HEK293 (cell line): ENCODE data around the gene PDE10A.

Experiments used
- CTCF ChIA-PET: fragments of 350-600 bp; formaldehyde crosslinking; extraction: SDS; loops from one replicate; lab custom pipeline; 2021; ENCODE audit warnings: antibody characterized with exemption; lab: Yijun Ruan, JAX
- POLR2A ChIA-PET: fragments of 300-600 bp; formaldehyde crosslinking; extraction: SDS; loops from one replicate; lab custom pipeline; 2020; ENCODE audit warnings: antibody characterized with exemption, inconsistent platforms; lab: Yijun Ruan, JAX
- H3K27ac ChIP-seq: fragments of 200-500 bp; sonication (Bioruptor generic); 2 replicates; pipeline ENCODE4 v1.5.1; 2014; ENCODE audit warnings: low read depth, low read length, control low read depth, inconsistent platforms; ENCODE audit errors: extremely low read depth
- H3K36me3 ChIP-seq, 2 experiments: fragments of 200-500 bp in 1 of 2; sonication (Bioruptor generic) in 1 of 2; 1 replicate in 1 of 2; 2 replicates in 1 of 2; pipeline ENCODE4 v1.5.1; 2014 to 2017; ENCODE audit warnings: inconsistent platforms in 2 of 2, low read length in 2 of 2; ENCODE audit not compliant: control insufficient read depth in 2 of 2, insufficient read depth in 1 of 2
- H3K4me1 ChIP-seq: fragments of 200-500 bp; sonication (Bioruptor generic); 2 replicates; pipeline ENCODE4 v1.5.1; 2014; ENCODE audit warnings: mild to moderate bottlenecking, low read length, inconsistent platforms; ENCODE audit not compliant: control insufficient read depth, insufficient read depth
- H3K4me3 ChIP-seq: 2 replicates; pipeline ENCODE4 v1.5.1; 2011; ENCODE audit warnings: low read depth, mild to moderate bottlenecking, control low read depth, low read length, moderate library complexity
- H3K9me3 ChIP-seq: fragments of 200-500 bp; sonication (Bioruptor generic); 2 replicates; pipeline ENCODE4 v1.5.1; 2014; ENCODE audit warnings: low read depth, low read length, inconsistent platforms; ENCODE audit not compliant: control insufficient read depth, insufficient read depth
- EGR2 ChIP-seq: fragments of 450-650 bp; formaldehyde crosslinking; IDR thresholded peaks from 2 replicates; pipeline ENCODE4 v1.5.1; 2016; ENCODE audit warnings: low read depth, missing biosample characterization, missing genetic modification characterization
- PRDM10 ChIP-seq: fragments of 450-650 bp; formaldehyde crosslinking; IDR thresholded peaks from 2 replicates; pipeline ENCODE4 v1.5.1; 2016; ENCODE audit warnings: missing biosample characterization, missing genetic modification characterization
- ZBTB48 ChIP-seq: fragments of 450-650 bp; formaldehyde crosslinking; IDR thresholded peaks from 2 replicates; pipeline ENCODE4 v1.5.1; 2016; ENCODE audit warnings: missing biosample characterization, missing genetic modification characterization
- ZFP3 ChIP-seq: fragments of 450-650 bp; formaldehyde crosslinking; IDR thresholded peaks from 2 replicates; pipeline ENCODE4 v1.5.1; 2016; ENCODE audit warnings: low read depth, missing biosample characterization, missing genetic modification characterization
- ZFP41 ChIP-seq: fragments of 450-650 bp; formaldehyde crosslinking; IDR thresholded peaks from 2 replicates; pipeline ENCODE4 v1.5.1; 2016; ENCODE audit warnings: missing biosample characterization, missing genetic modification characterization, borderline replicate concordance
- ZNF140 ChIP-seq: fragments of 450-650 bp; formaldehyde crosslinking; IDR thresholded peaks from 2 replicates; pipeline ENCODE4 v1.5.1; 2016; ENCODE audit warnings: missing biosample characterization, missing genetic modification characterization
- ZNF169 ChIP-seq: fragments of 450-650 bp; formaldehyde crosslinking; IDR thresholded peaks from 2 replicates; pipeline ENCODE4 v1.5.1; 2016; ENCODE audit warnings: missing biosample characterization, missing genetic modification characterization
- ZNF211 ChIP-seq: fragments of 450-650 bp; formaldehyde crosslinking; IDR thresholded peaks from 2 replicates; pipeline ENCODE4 v1.5.1; 2016; ENCODE audit warnings: low read depth, missing biosample characterization, missing genetic modification characterization
- ZNF221 ChIP-seq: fragments of 450-650 bp; formaldehyde crosslinking; IDR thresholded peaks from 2 replicates; pipeline ENCODE4 v1.5.1; 2017; ENCODE audit warnings: missing biosample characterization, missing genetic modification characterization, borderline replicate concordance
- ZNF248 ChIP-seq: fragments of 450-650 bp; formaldehyde crosslinking; IDR thresholded peaks from 2 replicates; pipeline ENCODE4 v1.5.1; 2017; ENCODE audit warnings: missing biosample characterization, missing genetic modification characterization
- ZNF391 ChIP-seq: fragments of 450-650 bp; formaldehyde crosslinking; IDR thresholded peaks from 2 replicates; pipeline ENCODE4 v1.5.1; 2016; ENCODE audit warnings: low read depth, missing biosample characterization, missing genetic modification characterization, borderline replicate concordance
- ZNF416 ChIP-seq: fragments of 450-650 bp; formaldehyde crosslinking; IDR thresholded peaks from 2 replicates; pipeline ENCODE4 v1.5.1; 2016; ENCODE audit warnings: missing biosample characterization, missing genetic modification characterization
- ZNF501 ChIP-seq: fragments of 450-650 bp; formaldehyde crosslinking; IDR thresholded peaks from 2 replicates; pipeline ENCODE4 v1.5.1; 2016; ENCODE audit warnings: missing biosample characterization, missing genetic modification characterization
- ZNF529 ChIP-seq: fragments of 450-650 bp; formaldehyde crosslinking; IDR thresholded peaks from 2 replicates; pipeline ENCODE4 v1.5.1; 2017; ENCODE audit warnings: missing genetic modification characterization, missing biosample characterization; ENCODE audit not compliant: insufficient replicate concordance
- ZNF530 ChIP-seq: fragments of 450-650 bp; formaldehyde crosslinking; IDR thresholded peaks from 2 replicates; pipeline ENCODE4 v1.5.1; 2016; ENCODE audit warnings: low read depth, missing biosample characterization, missing genetic modification characterization
- ZNF555 ChIP-seq: fragments of 450-650 bp; formaldehyde crosslinking; conservative IDR thresholded peaks from 2 replicates; pipeline ENCODE4 v1.5.1; 2017; ENCODE audit warnings: missing biosample characterization, mild to moderate bottlenecking, missing genetic modification characterization, inconsistent platforms
- ZNF558 ChIP-seq: fragments of 450-650 bp; formaldehyde crosslinking; IDR thresholded peaks from 2 replicates; pipeline ENCODE4 v1.5.1; 2016; ENCODE audit warnings: missing biosample characterization, missing genetic modification characterization
- ZNF580 ChIP-seq: fragments of 450-650 bp; formaldehyde crosslinking; IDR thresholded peaks from 2 replicates; pipeline ENCODE4 v1.5.1; 2016; ENCODE audit warnings: missing biosample characterization, missing genetic modification characterization
- ZNF664 ChIP-seq: fragments of 450-650 bp; formaldehyde crosslinking; IDR thresholded peaks from 2 replicates; pipeline ENCODE4 v1.5.1; 2016; ENCODE audit warnings: missing biosample characterization, missing genetic modification characterization
- ZNF792 ChIP-seq: fragments of 450-650 bp; formaldehyde crosslinking; IDR thresholded peaks from 2 replicates; pipeline ENCODE4 v1.5.1; 2016; ENCODE audit warnings: missing biosample characterization, missing genetic modification characterization
- ZNF830 ChIP-seq: fragments of 450-650 bp; IDR thresholded peaks from 2 replicates; pipeline ENCODE4 v1.5.0; 2018; ENCODE audit warnings: missing biosample characterization, missing genetic modification characterization, low read depth, mild to moderate bottlenecking, moderate library complexity
- ZSCAN23 ChIP-seq: fragments of 450-650 bp; formaldehyde crosslinking; IDR thresholded peaks from 2 replicates; pipeline ENCODE4 v1.5.1; 2016; ENCODE audit warnings: missing biosample characterization, missing genetic modification characterization
- TF ChIP-seq, protein P1 (sequence below): fragments of 450-650 bp; formaldehyde crosslinking; IDR thresholded peaks from 2 replicates; pipeline ENCODE4 v1.5.1; 2016; ENCODE audit warnings: missing biosample characterization, missing genetic modification characterization
- TF ChIP-seq, protein P2 (sequence below): fragments of 450-650 bp; formaldehyde crosslinking; IDR thresholded peaks from 2 replicates; pipeline ENCODE4 v1.5.1; 2016; ENCODE audit warnings: missing biosample characterization, missing genetic modification characterization, low read depth

The PDE10A gene

DNA sequence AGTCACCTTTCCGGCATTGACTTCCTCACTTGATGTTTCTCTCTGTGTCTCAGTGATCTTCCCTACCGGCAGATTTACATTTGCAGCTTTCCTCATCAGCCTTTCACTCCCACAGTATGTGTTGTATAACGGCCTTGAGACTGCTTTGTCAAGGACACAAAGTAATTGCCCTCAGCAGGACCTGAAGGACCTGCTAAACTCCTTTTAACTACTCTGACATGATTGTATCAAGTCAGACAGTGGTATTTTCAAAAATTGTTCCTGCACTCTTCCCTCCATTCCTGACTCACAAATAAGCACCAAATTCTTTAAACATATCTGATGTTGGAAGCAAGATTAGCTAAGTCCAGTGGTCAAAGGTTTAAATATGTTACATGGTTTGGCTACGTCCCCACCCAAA lies 62.4 kb downstream of the PDE10A start:
- Histone ChIP-seq H3K4me3 (no peak overlapping the region), H3K4me1 (0 out of 2 replicates have a peak, but pooled peaks cover 4% of the 10 kb centered on the region), H3K27ac (no peak overlapping the region), H3K36me3 (no peaks in the 10 kb centered on the region), H3K9me3 (no peaks in the 10 kb centered on the region)
- CTCF ChIA-PET, result no interaction called here
- POLR2A ChIA-PET, result no interaction called here
- TF ChIP-seq EGR2 (tag by site-specific recombination) (no peak), ZNF501 (tag by site-specific recombination) (no peak), ZFP3 (no peak), ZNF530 (no peak)

- Histone ChIP-seq H3K27ac (no peak overlapping the region), H3K9me3 (no peaks in the 10 kb centered on the region), H3K4me1 (0 out of 2 replicates have a peak, but pooled peaks cover 4% of the 10 kb centered on the region), H3K36me3 (no peaks in the 10 kb centered on the region), H3K4me3 (no peak overlapping the region)
- POLR2A ChIA-PET, result no interaction called here
- TF ChIP-seq, protein P1, sequence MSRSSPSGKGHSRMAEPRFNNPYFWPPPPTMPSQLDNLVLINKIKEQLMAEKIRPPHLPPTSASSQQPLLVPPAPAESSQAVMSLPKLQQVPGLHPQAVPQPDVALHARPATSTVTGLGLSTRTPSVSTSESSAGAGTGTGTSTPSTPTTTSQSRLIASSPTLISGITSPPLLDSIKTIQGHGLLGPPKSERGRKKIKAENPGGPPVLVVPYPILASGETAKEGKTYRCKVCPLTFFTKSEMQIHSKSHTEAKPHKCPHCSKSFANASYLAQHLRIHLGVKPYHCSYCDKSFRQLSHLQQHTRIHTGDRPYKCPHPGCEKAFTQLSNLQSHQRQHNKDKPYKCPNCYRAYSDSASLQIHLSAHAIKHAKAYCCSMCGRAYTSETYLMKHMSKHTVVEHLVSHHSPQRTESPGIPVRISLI (tag by site-specific recombination), result no peak
- TF ChIP-seq ZNF416 (tag by site-specific recombination), result no peak
- no peak for TF ChIP-seq ZNF169
- no peak for TF ChIP-seq ZNF664 (tag by site-specific recombination)
- no peak for TF ChIP-seq PRDM10
- TF ChIP-seq, protein P2, sequence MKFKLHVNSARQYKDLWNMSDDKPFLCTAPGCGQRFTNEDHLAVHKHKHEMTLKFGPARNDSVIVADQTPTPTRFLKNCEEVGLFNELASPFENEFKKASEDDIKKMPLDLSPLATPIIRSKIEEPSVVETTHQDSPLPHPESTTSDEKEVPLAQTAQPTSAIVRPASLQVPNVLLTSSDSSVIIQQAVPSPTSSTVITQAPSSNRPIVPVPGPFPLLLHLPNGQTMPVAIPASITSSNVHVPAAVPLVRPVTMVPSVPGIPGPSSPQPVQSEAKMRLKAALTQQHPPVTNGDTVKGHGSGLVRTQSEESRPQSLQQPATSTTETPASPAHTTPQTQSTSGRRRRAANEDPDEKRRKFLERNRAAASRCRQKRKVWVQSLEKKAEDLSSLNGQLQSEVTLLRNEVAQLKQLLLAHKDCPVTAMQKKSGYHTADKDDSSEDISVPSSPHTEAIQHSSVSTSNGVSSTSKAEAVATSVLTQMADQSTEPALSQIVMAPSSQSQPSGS (tag by site-specific recombination), result no peak
- CTCF ChIA-PET, result no interaction called here
Observed at GRCh38 chr6:165599596-165600487, 63.2 kb downstream of the PDE10A start.

- H3K27ac ChIP-seq, result no peak overlapping the region
- no peaks in the 10 kb centered on the region for H3K36me3 ChIP-seq
- no peak overlapping the region for H3K4me3 ChIP-seq
- H3K9me3 ChIP-seq, result no peaks in the 10 kb centered on the region
- 0 out of 2 replicates have a peak, but pooled peaks cover 4% of the 10 kb centered on the region for H3K4me1 ChIP-seq
- TF ChIP-seq ZNF248 (tag by site-specific recombination), result no peak
- no peak for TF ChIP-seq ZNF792 (tag by site-specific recombination)
- no peak for TF ChIP-seq ZNF140
- no peak for TF ChIP-seq ZNF391 (tag by site-specific recombination)
- TF ChIP-seq ZNF529 (tag by site-specific recombination), result no peak
- TF ChIP-seq ZNF580 (tag by site-specific recombination), result no peak
- TF ChIP-seq ZNF211, result no peak
- TF ChIP-seq ZNF555, result no peak
- TF ChIP-seq ZSCAN23 (tag by site-specific recombination), result no peak
- TF ChIP-seq ZFP41 (tag by site-specific recombination), result no peak
- no peak for TF ChIP-seq ZNF558 (tag by site-specific recombination)
- TF ChIP-seq ZNF221 (tag by site-specific recombination), result no peak
- TF ChIP-seq ZNF830 (tag by site-specific recombination), result no peak
- no peak for TF ChIP-seq ZBTB48
- TF ChIP-seq, all 188 proteins: peak for 0
- CTCF ChIA-PET, result interaction anchor here (1.2 kb wide), 1 partner anchor 507 kb away, joined by 3 read pairs; no protein-coding TSS in a partner anchor
- POLR2A ChIA-PET, result no interaction called here
Observed at GRCh38 chr6:165599121-165599520, 63.9 kb downstream of the PDE10A start.
